ENCODE results near the gene NR5A1.

- TF ChIP-seq POLR2A (IDR thresholded peaks at IDR 0.05) (no peak), CTCF (IDR thresholded peaks at IDR 0.05) (no peak)
These were observed 33.9 kb downstream of the NR5A1 start for GRCh38 chr9:124473310-124473709.
